GM12878 (cell line): ENCODE results near the gene TRAPPC4. TPM values are rescaled to one million over a fixed set of nuclear protein-coding genes. Genes with fewer than 3 reads are reported as not detected.

Experiments used
- ATAC-seq: fragments of 200-7000 bp; cut with Tn5 transposase; 3 replicates; pipeline ENCODE4 v1.9.1; 2020; ENCODE audit warnings: mild to moderate bottlenecking, moderate library complexity
- BruUV-seq: library from RNA; stranded (reverse); fragments of 400-500 nt; replicated peaks from 2 replicates; lab custom pipeline; 2021; lab: Mats Ljungman, UMichigan
- CTCF ChIA-PET: fragments of 300-600 bp; sonication (Branson Sonifier 250); formaldehyde crosslinking; extraction: SDS; loops from one replicate; lab custom pipeline; 2021; ENCODE audit warnings: inconsistent platforms; lab: Yijun Ruan, JAX
- POLR2A ChIA-PET: fragments of 350-600 bp; formaldehyde crosslinking; extraction: SDS; loops from one replicate; lab custom pipeline; 2021; ENCODE audit warnings: inconsistent platforms; lab: Charles Lee
- RAD21 ChIA-PET: fragments of 300-600 bp; sonication (Branson Sonifier 250); formaldehyde crosslinking; loops from one replicate; lab custom pipeline; 2023; ENCODE audit warnings: antibody characterized with exemption; ENCODE audit not compliant: unreplicated experiment; lab: Charles Lee
- SMC1A ChIA-PET: fragments of 300-600 bp; sonication (Branson Sonifier 250); formaldehyde crosslinking; loops from one replicate; lab custom pipeline; 2023; ENCODE audit not compliant: unreplicated experiment, uncharacterized antibody; lab: Charles Lee
- DNase-seq: peaks from one replicate; pipeline ENCODE4 v3.0.0-alpha.2; 2011; ENCODE audit warnings: low read depth, low spot score
- FAIRE-seq: peaks from 3 replicates; lab custom pipeline; 2011; peaks lifted over from hg19 to GRCh38; lab: Jason Lieb, UNC
- H2AFZ ChIP-seq: 2 replicates; pipeline ENCODE4 v1.6.0; 2011; ENCODE audit warnings: low read depth, low read length, control low read depth; ENCODE audit not compliant: control insufficient read depth
- H3K27ac ChIP-seq: 2 replicates; pipeline ENCODE4 v1.5.1; 2011; ENCODE audit warnings: control low read depth; ENCODE audit not compliant: control insufficient read depth, insufficient read depth
- H3K27me3 ChIP-seq, 2 experiments: replicated peaks in 1 of 2; 2 replicates each; pipeline versions ENCODE4 v1.6.0 to v1.6.1; 2011; ENCODE audit warnings: low read length in 1 of 2; ENCODE audit not compliant: control insufficient read depth in 2 of 2, insufficient read depth in 2 of 2
- H3K36me3 ChIP-seq, 2 experiments: 2 replicates each; pipeline ENCODE4 v1.5.1; 2011; ENCODE audit warnings: low read length in 1 of 2; ENCODE audit not compliant: control insufficient read depth in 2 of 2, insufficient read depth in 2 of 2
- H3K4me1 ChIP-seq: 2 replicates; pipeline ENCODE4 v1.6.1; 2011; ENCODE audit warnings: mild to moderate bottlenecking, low read length, moderate library complexity, mixed read lengths; ENCODE audit not compliant: control insufficient read depth, insufficient read depth
- H3K4me2 ChIP-seq: 2 replicates; pipeline ENCODE4 v1.6.0; 2011; ENCODE audit warnings: control low read depth; ENCODE audit not compliant: control insufficient read depth, insufficient read depth
- H3K4me3 ChIP-seq: fragments of 200-600 bp; sonication (generic); 2 replicates; pipeline ENCODE4 v1.5.1; 2016
- H3K79me2 ChIP-seq: 2 replicates; pipeline ENCODE4 v1.6.0; 2011; ENCODE audit warnings: low read length; ENCODE audit not compliant: control insufficient read depth, insufficient read depth
- H3K9ac ChIP-seq: 2 replicates; pipeline ENCODE4 v1.8.0; 2011; ENCODE audit warnings: low read length, control low read depth, mixed read lengths; ENCODE audit not compliant: control insufficient read depth, insufficient read depth
- H3K9me3 ChIP-seq: replicated peaks from 3 replicates; pipeline ENCODE4 v1.5.1; 2011; ENCODE audit warnings: mild to moderate bottlenecking, low read length; ENCODE audit not compliant: control insufficient read depth, insufficient read depth
- H4K20me1 ChIP-seq: 2 replicates; pipeline ENCODE4 v1.6.0; 2011; ENCODE audit not compliant: control insufficient read depth, insufficient read depth
- BCLAF1 ChIP-seq: fragments of 450-650 bp; IDR thresholded peaks from 2 replicates; pipeline ENCODE4 v1.6.1; 2017; ENCODE audit warnings: antibody characterized with exemption, mild to moderate bottlenecking, moderate library complexity
- EP300 ChIP-seq, 2 experiments: fragments of 150-350 bp in 1 of 2; IDR thresholded peaks; 2 replicates each; pipeline ENCODE4 v1.6.1; 2011 to 2012; ENCODE audit warnings: low read depth in 2 of 2, low read length in 2 of 2, borderline replicate concordance in 1 of 2, improper control_type of control experiment in 1 of 2, inconsistent platforms in 1 of 2; ENCODE audit not compliant: control insufficient read depth in 1 of 2
- ESRRA ChIP-seq: IDR thresholded peaks from 2 replicates; pipeline ENCODE4 v1.6.1; 2012; ENCODE audit warnings: mild to moderate bottlenecking, low read length, improper control_type of control experiment
- IKZF1 ChIP-seq: fragments of 450-650 bp; conservative IDR thresholded peaks from 2 replicates; pipeline ENCODE4 v1.6.1; 2017; ENCODE audit warnings: antibody characterized with exemption, mild to moderate bottlenecking
- MAX ChIP-seq: IDR thresholded peaks from 2 replicates; pipeline ENCODE4 v1.6.1; 2012; ENCODE audit warnings: low read depth, low read length, improper control_type of control experiment
- MTA2 ChIP-seq: fragments of 450-650 bp; IDR thresholded peaks from 2 replicates; pipeline ENCODE4 v1.6.1; 2016; ENCODE audit warnings: low read depth, mild to moderate bottlenecking, moderate library complexity
- PBX3 ChIP-seq: IDR thresholded peaks from 2 replicates; pipeline ENCODE4 v1.6.1; 2011; ENCODE audit warnings: mild to moderate bottlenecking, low read depth, low read length, moderate library complexity; ENCODE audit not compliant: insufficient replicate concordance
- PML ChIP-seq: IDR thresholded peaks from 2 replicates; pipeline ENCODE4 v1.6.1; 2012; ENCODE audit warnings: low read length, inconsistent platforms
- REST ChIP-seq: IDR thresholded peaks from 2 replicates; pipeline ENCODE4 v1.6.1; 2012; ENCODE audit warnings: mild to moderate bottlenecking, low read depth, low read length
- SIX5 ChIP-seq: IDR thresholded peaks from 2 replicates; pipeline ENCODE4 v1.6.1; 2011; ENCODE audit warnings: mild to moderate bottlenecking, low read depth, low read length, moderate library complexity; ENCODE audit not compliant: severe bottlenecking
- SREBF1 ChIP-seq: IDR thresholded peaks from 2 replicates; pipeline ENCODE4 v1.6.1; 2012; ENCODE audit warnings: mild to moderate bottlenecking, low read length
- TARDBP ChIP-seq: IDR thresholded peaks from 2 replicates; pipeline ENCODE4 v1.6.1; 2016; ENCODE audit warnings: borderline replicate concordance
- TCF7 ChIP-seq: IDR thresholded peaks from 2 replicates; pipeline ENCODE4 v1.6.1; 2014; ENCODE audit warnings: antibody characterized with exemption, borderline replicate concordance
- USF2 ChIP-seq: IDR thresholded peaks from 2 replicates; pipeline ENCODE4 v1.6.1; 2011; ENCODE audit warnings: low read depth, low read length, improper control_type of control experiment, borderline replicate concordance
- WGBS: methylation state at CpG from one replicate; pipeline ENCODE4 v1.1.6; 2016; ENCODE audit warnings: low lambda C conversion rate; ENCODE audit not compliant: insufficient replicate concordance, insufficient coverage; ENCODE audit errors: missing lambda C conversion rate; 5-methylcytosine and 5-hydroxymethylcytosine counted together
- in situ Hi-C: fragments of 300-500 bp; cut with MboI; formaldehyde crosslinking; loops from 9 replicates; pipeline ENCODE4 v1.14.3; 2018; ENCODE audit warnings: mixed read lengths
- intact Hi-C: fragments of 100-400 bp; cut with micrococcal nuclease; formaldehyde crosslinking; loops from one replicate; pipeline ENCODE4 v1.14.2; 2022; ENCODE audit not compliant: unreplicated experiment
- polyA plus RNA-seq, 11 experiments: library from polyadenylated mRNA; depleted of rRNA in 4 of 11; unstranded in 6 of 11; stranded (reverse) in 5 of 11; fragments of >200 nt; fragmentation: Nextera tagmentation in 4 of 11; fragmentation: Illumina TruSeq in 1 of 11; extraction: Ambion mirVana in 4 of 11; extraction: Trizol in 1 of 11; gene quantifications; 1 replicate in 1 of 11; 2 replicates in 10 of 11; pipeline versions ENCODE4 v1.2.1 to v1.2.3, GENCODE V29; 2011 to 2016; ENCODE audit warnings: inconsistent platforms in 2 of 11, missing spikeins in 2 of 11, low read depth in 1 of 11
- total RNA-seq, 4 experiments: library from RNA; depleted of rRNA in 3 of 4; stranded (reverse); fragments of >200 nt in 3 of 4; fragmentation: Illumina TruSeq in 1 of 4; extraction: Trizol in 1 of 4; gene quantifications; 2 replicates each; pipeline versions ENCODE4 v1.2.1 to v1.2.3, GENCODE V29; 2013 to 2021

Gene TRAPPC4
- total and polyA plus RNA-seq, 10 of the 15 experiments (the other 5 are each of a cell fraction or from before 2014, with no cell fraction given), result 61.6 to 231 (median 98.8) TPM

GRCh38 chr11:119027561-119028345 is 9.2 kb downstream of the TRAPPC4 start:
- Histone ChIP-seq H3K9ac (no peak overlapping the region), H3K79me2 (peaks cover 13% of the 10 kb centered on the region), H3K9me3 (no peaks in the 10 kb centered on the region), H2AFZ (no peak overlapping the region), H3K4me1 (peaks cover 14% of the 10 kb centered on the region), H3K27me3 (no peaks in the 10 kb centered on the region), H4K20me1 (no peaks in the 10 kb centered on the region), H3K27ac (no peak overlapping the region), H3K36me3 (peaks cover 4 to 5% of the 10 kb centered on the region in 2 experiments; a peak in 3 of 4 replicates), H3K4me2 (peak overlapping the region; percentile 35; the same call in 1 of the 2 replicates), H3K4me3 (no peak overlapping the region)
- ATAC-seq, result no peak
- WGBS, result 93% methylated on average over 9 of the region's 9 CpGs
- RAD21 ChIA-PET, result no interaction called here
- in situ Hi-C loops (no loop called here), intact Hi-C loops (no loop called here)
- BruUV-seq, result no TSS peak
- no peak for DNase-seq
- POLR2A ChIA-PET, result interaction anchor here (0.6 to 2.3 kb wide), 4 partner anchors 9 to 88 kb away, joined by 3 to 9 read pairs (median 4); partner anchors contain the start of genes CENATAC, RPS25 and TRAPPC4
- no peak for FAIRE-seq
- SMC1A ChIA-PET, result interaction anchor here (1.0 to 4.9 kb wide), 2 partner anchors 10 to 297 kb away, joined by 3 to 40 read pairs; partner anchors contain the start of genes RPS25 and TRAPPC4
- CTCF ChIA-PET, result no interaction called here
- TF ChIP-seq MAX, result no peak
- no peak for TF ChIP-seq TARDBP
- no peak for TF ChIP-seq IKZF1
- no peak for TF ChIP-seq PBX3
- no peak for TF ChIP-seq REST
- no peak for TF ChIP-seq PML
- TF ChIP-seq SIX5, result no peak
- no peak for TF ChIP-seq TCF7
- no peak for TF ChIP-seq MTA2
- no peak for TF ChIP-seq SREBF1
- no peak for TF ChIP-seq BCLAF1
- no peak for TF ChIP-seq EP300 (IDR thresholded peaks at IDR 0.05; ENCODE audit: borderline replicate concordance in 1 of 2, control insufficient read depth in 1 of 2, low read depth in 2 of 2, low read length in 2 of 2)
- TF ChIP-seq USF2, result no peak
- no peak for TF ChIP-seq ESRRA
